Smooth muscle cell (in vitro differentiated cells): ENCODE measurements around the gene ATRNL1. TPM values are rescaled to one million over a fixed set of nuclear protein-coding genes. Genes with fewer than 3 reads are reported as not detected.
"Not testable (repeated sequence)": the region's sequence is repeated elsewhere in the genome, so short reads cannot be mapped to it uniquely, and the experiment has no call there.

Experiments
- DNase-seq: peaks from one replicate; lab custom pipeline; 2025; ENCODE audit not compliant: unreplicated experiment; lab: John Stamatoyannopoulos, UW
- H2AFZ ChIP-seq: fragments of 200-600 bp; sonication (generic); 2 replicates; pipeline ENCODE4 v1.6.0; 2016; ENCODE audit warnings: antibody characterized with exemption, low read depth, mild to moderate bottlenecking
- H3F3A ChIP-seq: fragments of 200-600 bp; sonication (generic); 2 replicates; pipeline ENCODE4 v1.6.0; 2017; ENCODE audit warnings: antibody characterized with exemption, low read depth
- H3K27ac ChIP-seq: fragments of 200-600 bp; sonication (generic); 2 replicates; pipeline ENCODE4 v1.5.1; 2016; ENCODE audit warnings: low read depth, mild to moderate bottlenecking
- H3K27me3 ChIP-seq: fragments of 200-600 bp; sonication (generic); 2 replicates; pipeline ENCODE4 v1.6.1; 2016; ENCODE audit warnings: low read depth, mild to moderate bottlenecking
- H3K36me3 ChIP-seq: fragments of 200-600 bp; sonication (generic); 2 replicates; pipeline ENCODE4 v1.5.1; 2016; ENCODE audit warnings: low read depth
- H3K4me1 ChIP-seq: fragments of 200-600 bp; sonication (generic); 2 replicates; pipeline ENCODE4 v1.5.1; 2016; ENCODE audit warnings: low read depth
- H3K4me2 ChIP-seq: fragments of 200-600 bp; sonication (generic); 2 replicates; pipeline ENCODE4 v1.6.0; 2016; ENCODE audit warnings: mild to moderate bottlenecking
- H3K4me3 ChIP-seq: fragments of 200-600 bp; sonication (generic); 2 replicates; pipeline ENCODE4 v1.5.1; 2016; ENCODE audit warnings: mild to moderate bottlenecking
- H3K79me2 ChIP-seq: fragments of 200-600 bp; sonication (generic); 2 replicates; pipeline ENCODE4 v1.6.0; 2016; ENCODE audit warnings: low read depth, mild to moderate bottlenecking
- H3K9ac ChIP-seq: fragments of 200-600 bp; sonication (generic); 2 replicates; pipeline ENCODE4 v1.6.0; 2016; ENCODE audit warnings: low read depth
- H3K9me3 ChIP-seq: fragments of 200-600 bp; sonication (generic); replicated peaks from 2 replicates; pipeline ENCODE4 v1.5.1; 2016; ENCODE audit warnings: low read depth
- H4K20me1 ChIP-seq: fragments of 200-600 bp; sonication (generic); 2 replicates; pipeline ENCODE4 v1.6.0; 2016; ENCODE audit warnings: low read depth
- WGBS: methylation state at CpG from one replicate; pipeline ENCODE4 v1.1.7; 2016; ENCODE audit warnings: low lambda C conversion rate; 5-methylcytosine and 5-hydroxymethylcytosine counted together
- polyA plus RNA-seq: library from polyadenylated mRNA; unstranded; fragments of >200 nt; fragmentation: Nextera tagmentation; extraction: Ambion mirVana; gene quantifications from 2 replicates; pipeline ENCODE4 v1.2.1, GENCODE V29; 2016
- total RNA-seq: library from RNA; depleted of rRNA; stranded (reverse); fragments of >200 nt; gene quantifications from 2 replicates; pipeline ENCODE4 v1.2.3, GENCODE V29; 2014
- TF ChIP-seq, protein P1 (sequence below): fragments of 200-600 bp; sonication (generic); IDR thresholded peaks from 2 replicates; pipeline ENCODE4 v1.5.1; 2017; ENCODE audit warnings: borderline replicate concordance, mild to moderate bottlenecking, antibody characterized with exemption; ENCODE audit not compliant: insufficient read depth, poor library complexity, severe bottlenecking

The ATRNL1 gene
- total and polyA plus RNA-seq, 2 experiments from 2014 or later: 2.7 to 14.9 TPM

DNA sequence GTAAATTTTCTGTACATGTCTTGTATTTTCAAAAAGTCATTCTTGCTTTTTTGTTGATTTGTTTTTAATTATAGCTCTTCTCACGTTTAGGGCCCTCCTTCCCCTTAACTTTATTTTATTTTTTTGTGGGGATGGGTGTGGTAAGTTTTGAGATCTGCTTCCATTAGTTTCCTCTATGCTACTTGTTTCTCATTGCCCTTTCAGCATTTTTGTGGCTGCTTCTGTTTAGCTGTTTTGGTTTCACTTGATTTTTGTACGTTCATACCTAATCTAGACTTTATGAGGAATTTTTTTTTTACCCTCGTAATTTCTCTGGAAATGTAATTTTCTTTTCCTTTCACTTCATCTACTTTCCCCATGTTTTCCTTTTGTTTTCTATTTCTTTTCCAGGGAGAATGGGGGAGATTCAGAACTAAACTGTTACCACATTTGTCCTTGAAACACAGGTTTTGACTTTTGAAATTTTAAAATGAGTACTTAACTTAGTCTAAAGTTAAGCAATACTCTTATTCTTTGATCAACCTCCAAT, 80.8 kb downstream of the ATRNL1 start:
- no peaks in the 10 kb centered on the region for H3K79me2 ChIP-seq

DNA sequence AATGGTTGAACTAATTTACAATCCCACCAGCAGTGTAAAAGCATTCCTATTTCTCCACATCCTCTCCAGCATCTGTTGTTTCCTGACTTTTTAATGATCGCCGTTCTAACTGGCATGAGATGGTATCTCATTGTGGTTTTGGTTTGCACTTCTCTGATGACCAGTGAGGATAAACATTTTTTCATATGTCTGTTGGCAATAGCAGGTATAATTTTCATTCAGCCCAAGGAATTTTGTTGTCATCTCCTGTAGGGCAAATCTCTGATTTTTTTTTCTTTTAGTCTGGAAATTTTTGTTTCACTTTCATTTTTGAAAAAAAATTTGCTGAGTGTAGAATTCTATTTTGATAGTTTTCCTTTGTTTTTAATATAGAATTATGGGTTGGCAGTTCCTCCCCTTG, 114.1 kb downstream of the ATRNL1 start:
- H3K4me2 ChIP-seq: peak overlapping the region; percentile 45
- H3K27me3 ChIP-seq: not testable (repeated sequence)
- 79% methylated on average over 2 of the region's 2 CpGs for WGBS

More for the DNA sequence above, 80.8 kb downstream of the ATRNL1 start:
- 79% methylated on average over 3 of the region's 3 CpGs for WGBS
- Histone ChIP-seq H3K9ac (no peak overlapping the region), H3K9me3 (no peaks in the 10 kb centered on the region), H2AFZ (no peak overlapping the region), H3K27me3 (no peaks in the 10 kb centered on the region), H3F3A (no peaks in the 10 kb centered on the region), H3K4me1 (no peaks in the 10 kb centered on the region), H3K4me2 (no peak overlapping the region), H3K27ac (no peak overlapping the region), H4K20me1 (no peaks in the 10 kb centered on the region), H3K36me3 (no peaks in the 10 kb centered on the region), H3K4me3 (no peak overlapping the region)
- no peak for DNase-seq
- TF ChIP-seq, protein P1, sequence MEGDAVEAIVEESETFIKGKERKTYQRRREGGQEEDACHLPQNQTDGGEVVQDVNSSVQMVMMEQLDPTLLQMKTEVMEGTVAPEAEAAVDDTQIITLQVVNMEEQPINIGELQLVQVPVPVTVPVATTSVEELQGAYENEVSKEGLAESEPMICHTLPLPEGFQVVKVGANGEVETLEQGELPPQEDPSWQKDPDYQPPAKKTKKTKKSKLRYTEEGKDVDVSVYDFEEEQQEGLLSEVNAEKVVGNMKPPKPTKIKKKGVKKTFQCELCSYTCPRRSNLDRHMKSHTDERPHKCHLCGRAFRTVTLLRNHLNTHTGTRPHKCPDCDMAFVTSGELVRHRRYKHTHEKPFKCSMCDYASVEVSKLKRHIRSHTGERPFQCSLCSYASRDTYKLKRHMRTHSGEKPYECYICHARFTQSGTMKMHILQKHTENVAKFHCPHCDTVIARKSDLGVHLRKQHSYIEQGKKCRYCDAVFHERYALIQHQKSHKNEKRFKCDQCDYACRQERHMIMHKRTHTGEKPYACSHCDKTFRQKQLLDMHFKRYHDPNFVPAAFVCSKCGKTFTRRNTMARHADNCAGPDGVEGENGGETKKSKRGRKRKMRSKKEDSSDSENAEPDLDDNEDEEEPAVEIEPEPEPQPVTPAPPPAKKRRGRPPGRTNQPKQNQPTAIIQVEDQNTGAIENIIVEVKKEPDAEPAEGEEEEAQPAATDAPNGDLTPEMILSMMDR: no peak

DNA sequence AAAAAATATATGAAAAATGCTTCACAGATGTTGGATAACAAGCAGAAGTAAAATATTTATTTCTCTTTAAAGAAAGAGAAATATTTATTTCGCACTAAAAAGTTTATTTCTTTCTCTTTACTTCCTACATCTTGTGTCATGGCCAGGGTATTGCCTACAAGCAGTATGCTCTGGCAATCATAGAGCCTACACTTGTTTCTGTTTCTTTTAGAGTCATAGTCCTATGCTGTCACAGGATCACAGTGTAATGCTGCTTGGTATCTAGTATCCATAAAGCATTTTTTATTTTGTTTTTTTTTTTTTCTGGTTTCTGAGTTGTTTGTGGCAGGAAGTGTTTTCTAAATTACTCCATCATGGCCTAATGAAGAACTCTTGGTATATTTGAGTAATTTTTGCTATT, 116.0 kb downstream of the ATRNL1 start:
- Histone ChIP-seq H3K27me3 (no peaks in the 10 kb centered on the region), H3K4me2 (no peak overlapping the region), H3K36me3 (no peaks in the 10 kb centered on the region), H3K4me1 (no peaks in the 10 kb centered on the region), H3K79me2 (no peaks in the 10 kb centered on the region), H4K20me1 (no peaks in the 10 kb centered on the region), H2AFZ (no peak overlapping the region), H3K9me3 (no peaks in the 10 kb centered on the region), H3K9ac (no peak overlapping the region), H3K4me3 (no peak overlapping the region), H3K27ac (no peak overlapping the region), H3F3A (no peaks in the 10 kb centered on the region)
- 83% methylated on average over 1 of the region's 1 CpG for WGBS
- no peak for DNase-seq
- TF ChIP-seq, protein P1: no peak

More for the DNA sequence above, 114.1 kb downstream of the ATRNL1 start:
- not testable (repeated sequence) for H3K9ac ChIP-seq, H3K36me3 ChIP-seq, H4K20me1 ChIP-seq, H3K79me2 ChIP-seq, H3F3A ChIP-seq, H3K4me1 ChIP-seq, H2AFZ ChIP-seq, H3K27ac ChIP-seq, H3K4me3 ChIP-seq, H3K9me3 ChIP-seq, DNase-seq

DNA sequence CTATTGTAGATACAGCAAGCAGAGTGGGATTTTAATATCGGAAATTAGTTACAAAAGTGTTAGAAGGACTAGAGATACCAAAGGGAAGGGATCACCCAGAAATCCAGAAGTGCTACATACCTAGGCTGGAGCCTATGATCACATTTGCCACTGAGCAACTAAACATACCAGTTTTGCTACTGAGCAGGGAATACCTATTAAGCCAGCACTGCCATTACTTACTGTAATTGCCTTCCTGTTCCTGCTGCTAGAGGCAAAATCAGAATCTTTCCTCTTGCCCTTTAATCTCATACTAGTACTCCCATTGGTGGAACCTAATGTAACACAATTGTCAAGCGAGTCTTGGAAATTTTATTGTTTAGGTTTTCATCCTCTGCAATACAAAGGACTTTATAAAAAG, 121.7 kb downstream of the ATRNL1 start:
- TF ChIP-seq, protein P1: no peak
- H3K4me2 ChIP-seq: no peak overlapping the region
- no peak for DNase-seq
- H3K79me2 ChIP-seq: no peaks in the 10 kb centered on the region
- H3K9me3 ChIP-seq: no peaks in the 10 kb centered on the region
- H3K27me3 ChIP-seq: no peaks in the 10 kb centered on the region
- no peak overlapping the region for H2AFZ ChIP-seq
- no peak overlapping the region for H3K4me3 ChIP-seq
- no peak overlapping the region for H3K27ac ChIP-seq
- H3K36me3 ChIP-seq: no peaks in the 10 kb centered on the region
- no peaks in the 10 kb centered on the region for H4K20me1 ChIP-seq
- WGBS: 70% methylated on average over 2 of the region's 2 CpGs
- H3F3A ChIP-seq: no peaks in the 10 kb centered on the region
- H3K4me1 ChIP-seq: no peaks in the 10 kb centered on the region
- no peak overlapping the region for H3K9ac ChIP-seq
